ENCODE measurements around the gene DUSP23.

Gene DUSP23

DNA sequence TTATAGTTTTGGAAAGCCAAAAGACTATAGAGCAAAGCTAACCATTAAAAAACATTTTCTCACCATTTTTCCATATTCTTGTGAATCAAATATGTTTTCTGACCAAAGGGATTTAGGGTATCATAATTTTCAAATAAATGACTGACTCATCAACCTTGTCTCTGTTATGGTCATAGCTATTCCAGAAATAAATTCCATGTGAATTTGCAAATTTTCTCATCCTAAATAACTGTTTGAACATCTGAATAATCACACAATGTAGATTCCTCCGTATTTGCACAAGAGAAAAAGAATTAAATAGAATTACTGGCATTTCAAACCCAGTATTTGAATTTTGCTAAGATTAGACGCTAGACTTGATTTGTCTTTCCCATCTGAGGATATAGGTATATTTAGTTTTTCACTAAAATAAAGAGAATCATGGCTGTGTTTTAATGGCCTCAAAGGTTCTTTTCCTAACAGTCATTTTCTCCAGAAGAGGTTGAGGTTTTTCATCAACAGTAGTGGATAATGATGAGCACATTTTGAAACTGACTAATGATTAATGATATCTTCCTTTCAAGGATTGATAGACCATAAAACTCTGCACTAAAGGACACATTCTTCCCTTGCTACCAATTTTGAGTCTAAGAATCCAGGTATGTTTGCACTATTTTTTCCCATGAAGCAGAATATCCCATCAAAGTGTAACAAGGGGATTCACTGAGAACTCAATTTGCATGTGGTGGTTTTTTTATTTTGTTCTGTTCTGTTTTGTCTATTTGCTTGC, 9.5 kb upstream of the DUSP23 start:
- no peaks in the 10 kb centered on the region for H3K9me3 ChIP-seq (ENCODE audit: control insufficient read depth, insufficient read depth, low read length)
- no peak overlapping the region for H3K9ac ChIP-seq (ENCODE audit: low read depth, low read length)
- no peaks in the 10 kb centered on the region for H3K4me1 ChIP-seq (ENCODE audit: insufficient read depth, low read length)
- H3K36me3 ChIP-seq (ENCODE audit: insufficient read depth, low read length): no peaks in the 10 kb centered on the region

DNA sequence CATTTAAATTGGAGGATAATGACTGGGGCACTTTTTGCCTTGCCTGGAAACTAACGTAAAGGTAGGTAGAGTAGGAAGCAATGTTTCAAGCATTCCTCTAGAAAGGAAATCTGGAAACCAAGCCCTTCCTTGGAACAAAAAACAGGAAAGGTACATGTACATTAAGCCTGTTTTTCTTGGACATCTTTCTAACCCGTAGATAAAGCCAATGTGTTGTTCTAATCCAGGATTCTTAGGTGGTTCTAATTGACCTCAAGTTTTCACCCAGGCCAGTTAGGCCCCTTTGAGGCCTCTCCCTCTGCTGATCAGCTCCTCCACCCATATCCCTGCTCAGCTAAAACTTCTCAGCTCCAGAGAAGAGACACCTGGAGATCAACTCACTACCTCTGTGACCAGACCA, 6.3 kb upstream of the DUSP23 start:
- Histone ChIP-seq H3K4me1 (ENCODE audit: insufficient read depth, low read length) (no peaks in the 10 kb centered on the region), H3K9ac (ENCODE audit: low read depth, low read length) (no peak overlapping the region), H3K9me3 (ENCODE audit: control insufficient read depth, insufficient read depth, low read length) (no peaks in the 10 kb centered on the region), H3K36me3 (ENCODE audit: insufficient read depth, low read length) (no peaks in the 10 kb centered on the region)

DNA sequence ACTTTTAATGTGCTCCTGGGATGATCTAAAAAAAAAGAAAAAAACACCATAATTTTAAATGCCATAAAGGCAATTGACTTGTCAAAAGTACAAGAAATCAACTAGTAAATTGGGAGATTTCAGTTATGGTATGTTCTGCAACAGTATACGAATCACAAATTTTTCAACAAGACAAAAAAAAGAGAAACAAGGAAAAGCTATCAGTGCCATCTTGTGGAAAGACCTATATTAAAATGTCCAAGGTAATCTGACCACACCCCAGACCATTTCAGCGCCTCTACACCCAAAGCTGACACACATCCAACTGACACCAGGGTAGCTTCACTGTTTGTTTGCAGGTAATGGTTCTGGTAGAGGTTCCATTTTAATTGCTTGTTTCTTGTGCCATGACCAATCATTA, 5.0 kb upstream of the DUSP23 start:
- H3K9ac ChIP-seq (ENCODE audit: low read depth, low read length): no peak overlapping the region
- H3K9me3 ChIP-seq (ENCODE audit: control insufficient read depth, insufficient read depth, low read length): no peaks in the 10 kb centered on the region
- H3K36me3 ChIP-seq (ENCODE audit: insufficient read depth, low read length): no peaks in the 10 kb centered on the region
- no peaks in the 10 kb centered on the region for H3K4me1 ChIP-seq (ENCODE audit: insufficient read depth, low read length)

GRCh38 chr1:159778266-159778665, 2.5 kb upstream of the DUSP23 start:
- H3K4me1 ChIP-seq (ENCODE audit: insufficient read depth, low read length): 0 out of 2 replicates have a peak, but pooled peaks cover under 1% of the 10 kb centered on the region
- H3K9me3 ChIP-seq (ENCODE audit: control insufficient read depth, insufficient read depth, low read length): no peaks in the 10 kb centered on the region
- no peak overlapping the region for H3K9ac ChIP-seq (ENCODE audit: low read depth, low read length)
- H3K36me3 ChIP-seq (ENCODE audit: insufficient read depth, low read length): no peaks in the 10 kb centered on the region

DNA sequence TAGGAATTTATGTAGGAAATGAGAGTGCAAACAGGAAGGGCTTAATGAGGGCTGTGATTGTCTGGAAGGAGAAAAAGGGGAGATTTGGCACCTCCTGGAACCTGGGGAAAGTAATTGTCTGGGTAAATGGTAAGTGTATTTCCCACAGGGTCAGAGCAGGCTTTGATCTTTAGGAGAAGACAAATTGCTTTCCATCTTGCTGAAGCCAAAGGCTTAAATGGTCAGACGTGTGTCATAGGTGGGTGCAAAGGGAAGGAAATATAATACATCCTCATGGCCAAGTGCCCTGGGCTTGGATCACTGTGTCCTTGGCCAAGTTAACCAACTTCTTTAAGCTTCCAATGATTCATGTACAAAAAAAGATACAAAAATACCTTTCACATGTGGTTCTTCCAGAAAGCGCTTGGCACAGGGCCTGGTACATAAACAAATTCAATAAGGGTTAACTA, 1.3 kb upstream of the DUSP23 start:
- Histone ChIP-seq H3K9me3 (ENCODE audit: control insufficient read depth, insufficient read depth, low read length) (no peaks in the 10 kb centered on the region), H3K9ac (ENCODE audit: low read depth, low read length) (no peak overlapping the region; the same call in 1 of the 2 replicates), H3K36me3 (ENCODE audit: insufficient read depth, low read length) (no peaks in the 10 kb centered on the region), H3K4me1 (ENCODE audit: insufficient read depth, low read length) (peaks cover 12% of the 10 kb centered on the region)

GRCh38 chr1:159781992-159782391, 1.2 kb downstream of the DUSP23 start:
- H3K9ac ChIP-seq (ENCODE audit: low read depth, low read length): no peak overlapping the region
- no peaks in the 10 kb centered on the region for H3K9me3 ChIP-seq (ENCODE audit: control insufficient read depth, insufficient read depth, low read length)

GRCh38 chr1:159783724-159784123, 3.0 kb downstream of the DUSP23 start:
- no peaks in the 10 kb centered on the region for H3K36me3 ChIP-seq (ENCODE audit: insufficient read depth, low read length)
- peaks cover 16% of the 10 kb centered on the region for H3K4me1 ChIP-seq (ENCODE audit: insufficient read depth, low read length)
- no peaks in the 10 kb centered on the region for H3K9me3 ChIP-seq (ENCODE audit: control insufficient read depth, insufficient read depth, low read length)
- H3K9ac ChIP-seq (ENCODE audit: low read depth, low read length): no peak overlapping the region

More at GRCh38 chr1:159781992-159782391, 1.2 kb downstream of the DUSP23 start:
- no peaks in the 10 kb centered on the region for H3K36me3 ChIP-seq (ENCODE audit: insufficient read depth, low read length)
- peaks cover 16% of the 10 kb centered on the region for H3K4me1 ChIP-seq (ENCODE audit: insufficient read depth, low read length)

GRCh38 chr1:159786465-159786864, 5.7 kb downstream of the DUSP23 start:
- no peak overlapping the region for H3K9ac ChIP-seq (ENCODE audit: low read depth, low read length)
- peaks cover 16% of the 10 kb centered on the region for H3K4me1 ChIP-seq (ENCODE audit: insufficient read depth, low read length)
- H3K9me3 ChIP-seq (ENCODE audit: control insufficient read depth, insufficient read depth, low read length): no peaks in the 10 kb centered on the region
- H3K36me3 ChIP-seq (ENCODE audit: insufficient read depth, low read length): no peaks in the 10 kb centered on the region

DNA sequence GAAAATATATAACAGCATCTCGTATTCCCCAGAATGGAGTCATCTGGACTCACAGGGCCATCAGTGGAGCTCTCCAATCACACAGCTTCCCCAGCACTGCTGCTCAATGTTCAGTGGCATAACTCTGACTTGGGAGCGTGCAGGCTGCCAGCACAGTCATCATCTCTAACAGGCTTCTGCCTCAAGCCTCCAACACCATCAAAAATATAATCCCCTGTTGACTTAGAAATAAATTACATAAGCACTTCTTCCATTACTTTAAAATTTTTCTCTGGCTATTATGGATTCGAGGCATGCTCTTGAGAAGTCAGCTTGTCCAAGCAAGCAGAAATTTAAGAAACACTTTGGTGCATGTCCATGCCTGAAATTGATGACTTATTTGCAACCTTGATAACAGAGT, 6.2 kb downstream of the DUSP23 start:
- H3K36me3 ChIP-seq (ENCODE audit: insufficient read depth, low read length): no peaks in the 10 kb centered on the region
- no peaks in the 10 kb centered on the region for H3K9me3 ChIP-seq (ENCODE audit: control insufficient read depth, insufficient read depth, low read length)
- H3K9ac ChIP-seq (ENCODE audit: low read depth, low read length): no peak overlapping the region
- peaks cover 16% of the 10 kb centered on the region for H3K4me1 ChIP-seq (ENCODE audit: insufficient read depth, low read length)

DNA sequence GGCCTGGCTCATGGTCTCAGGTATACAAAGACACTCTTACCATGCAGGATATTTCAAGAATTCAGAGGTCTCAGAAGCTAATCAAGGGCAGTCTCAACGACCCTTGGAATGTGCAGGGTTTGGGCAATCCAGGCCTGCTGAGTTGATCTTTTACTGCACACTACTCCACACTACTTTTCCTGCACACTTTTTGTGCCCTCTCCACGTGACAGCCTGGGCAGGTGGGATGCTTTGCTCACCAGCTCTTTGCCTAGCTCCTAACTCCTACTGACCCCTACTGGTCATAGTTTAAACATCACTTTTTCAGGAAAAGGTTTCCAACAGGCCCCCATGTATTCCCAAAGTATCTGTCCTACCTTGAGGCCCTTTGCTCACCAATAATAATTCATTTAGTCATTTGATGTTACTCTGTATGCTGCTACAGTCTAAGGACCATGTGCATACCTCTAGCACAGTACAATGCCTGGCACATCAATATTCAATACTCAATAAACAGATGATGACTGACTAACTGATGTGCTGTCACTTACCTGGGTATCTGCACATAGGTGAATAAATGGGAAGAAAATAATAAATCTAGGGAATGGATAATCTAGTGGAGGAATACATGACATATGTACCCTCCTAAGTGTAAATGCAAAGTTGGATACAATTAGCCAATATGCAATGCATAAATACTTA, 9.6 kb downstream of the DUSP23 start:
- no peaks in the 10 kb centered on the region for H3K9me3 ChIP-seq (ENCODE audit: control insufficient read depth, insufficient read depth, low read length)
- H3K4me1 ChIP-seq (ENCODE audit: insufficient read depth, low read length): no peaks in the 10 kb centered on the region
- H3K9ac ChIP-seq (ENCODE audit: low read depth, low read length): no peak overlapping the region
- no peaks in the 10 kb centered on the region for H3K36me3 ChIP-seq (ENCODE audit: insufficient read depth, low read length)

DNA sequence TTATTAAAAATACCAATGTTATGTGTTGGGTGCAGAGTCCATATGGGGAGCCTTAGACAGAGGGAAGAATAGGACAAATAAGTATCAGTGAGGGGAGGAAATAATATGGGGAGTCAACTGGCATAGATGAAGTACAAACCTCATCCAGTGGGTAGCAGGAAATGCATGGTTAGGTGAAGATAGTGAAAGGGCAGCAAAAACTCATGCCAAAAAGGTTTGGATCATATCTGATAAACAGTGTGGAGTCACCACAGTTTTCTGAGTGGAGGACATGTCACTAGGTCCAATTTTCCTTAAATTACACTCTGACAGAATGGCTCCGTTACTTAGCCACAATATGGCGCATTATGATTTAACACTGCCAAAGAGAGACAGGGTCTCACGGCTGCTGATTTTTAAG, 10.3 kb downstream of the DUSP23 start:
- Histone ChIP-seq H3K9me3 (ENCODE audit: control insufficient read depth, insufficient read depth, low read length) (no peaks in the 10 kb centered on the region), H3K36me3 (ENCODE audit: insufficient read depth, low read length) (no peaks in the 10 kb centered on the region), H3K9ac (ENCODE audit: low read depth, low read length) (no peak overlapping the region), H3K4me1 (ENCODE audit: insufficient read depth, low read length) (no peaks in the 10 kb centered on the region)

DNA sequence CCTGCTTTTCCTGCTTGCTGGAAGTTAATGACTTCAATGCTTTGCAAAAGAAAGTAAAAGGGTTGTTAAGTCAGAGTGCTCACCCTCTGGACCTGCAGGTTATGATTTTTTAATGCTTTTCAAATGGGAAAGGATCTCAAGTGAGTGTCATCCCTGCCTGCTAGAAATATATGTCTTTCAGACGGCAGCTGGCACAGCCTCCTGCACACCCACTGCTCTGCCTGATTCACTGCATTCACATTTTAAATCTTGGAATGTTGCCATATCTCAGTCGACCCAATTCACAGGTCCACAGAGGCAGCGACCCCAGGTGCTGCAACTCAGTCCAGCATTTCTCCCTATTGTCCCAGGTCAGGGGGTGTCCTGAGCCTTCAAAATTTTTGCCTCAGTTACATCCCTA, 10.7 kb downstream of the DUSP23 start:
- no peaks in the 10 kb centered on the region for H3K36me3 ChIP-seq (ENCODE audit: insufficient read depth, low read length)
- H3K4me1 ChIP-seq (ENCODE audit: insufficient read depth, low read length): no peaks in the 10 kb centered on the region
- H3K9me3 ChIP-seq (ENCODE audit: control insufficient read depth, insufficient read depth, low read length): no peaks in the 10 kb centered on the region
- no peak overlapping the region for H3K9ac ChIP-seq (ENCODE audit: low read depth, low read length)

- no peaks in the 10 kb centered on the region for H3K9me3 ChIP-seq (ENCODE audit: control insufficient read depth, insufficient read depth, low read length)
- H3K4me1 ChIP-seq (ENCODE audit: insufficient read depth, low read length): no peaks in the 10 kb centered on the region
- no peak overlapping the region for H3K9ac ChIP-seq (ENCODE audit: low read depth, low read length)
- no peaks in the 10 kb centered on the region for H3K36me3 ChIP-seq (ENCODE audit: insufficient read depth, low read length)
Observed at GRCh38 chr1:159795534-159795933, 14.8 kb downstream of the DUSP23 start.

DNA sequence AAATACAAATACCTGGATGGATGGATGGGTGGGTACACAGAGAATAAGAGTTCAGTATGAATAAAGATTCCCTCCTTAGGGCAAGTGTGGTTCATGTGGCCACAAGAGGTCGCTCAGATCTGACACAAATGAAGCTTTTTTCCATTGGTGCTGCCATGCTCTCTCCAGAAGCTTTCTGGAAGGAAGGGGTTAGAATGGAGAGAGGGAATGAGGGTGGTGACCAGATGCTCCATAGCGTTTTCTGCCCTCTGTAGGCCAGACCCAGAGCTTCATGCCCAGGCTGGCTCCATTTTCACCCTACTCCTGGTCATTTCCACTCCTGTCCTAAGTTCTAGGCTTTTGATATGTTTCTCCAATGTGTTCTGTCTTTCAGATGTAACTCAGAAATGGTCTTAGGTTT, 18.1 kb downstream of the DUSP23 start:
- H3K4me1 ChIP-seq (ENCODE audit: insufficient read depth, low read length): no peaks in the 10 kb centered on the region
- H3K9me3 ChIP-seq (ENCODE audit: control insufficient read depth, insufficient read depth, low read length): no peaks in the 10 kb centered on the region
- H3K9ac ChIP-seq (ENCODE audit: low read depth, low read length): no peak overlapping the region
- H3K36me3 ChIP-seq (ENCODE audit: insufficient read depth, low read length): no peaks in the 10 kb centered on the region

DNA sequence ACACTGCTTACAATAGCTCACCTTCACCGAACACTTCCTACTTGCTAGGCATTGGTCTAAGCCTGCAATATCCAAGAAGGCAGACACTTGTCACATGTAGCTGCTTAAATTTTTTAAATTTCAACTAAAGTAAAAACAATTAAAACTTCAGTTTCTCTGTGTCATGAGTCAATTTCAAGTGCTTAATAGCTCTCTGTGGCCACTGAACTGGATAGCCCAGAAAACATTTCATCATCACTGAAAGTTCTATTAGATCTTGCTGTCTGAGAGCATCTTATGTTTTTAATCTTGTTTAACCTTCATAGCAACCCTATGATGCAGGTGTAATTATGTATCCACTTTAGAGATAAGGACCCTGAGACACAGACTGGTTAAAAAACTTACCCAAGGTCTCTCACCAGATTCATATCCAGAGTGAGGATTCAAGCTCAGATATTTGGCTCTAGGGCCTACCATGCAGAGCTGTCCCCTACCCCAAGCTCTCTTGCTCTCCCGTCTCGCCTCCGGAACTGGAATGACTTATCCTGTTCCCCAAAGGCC, 18.8 kb downstream of the DUSP23 start:
- no peak overlapping the region for H3K9ac ChIP-seq (ENCODE audit: low read depth, low read length)
- no peaks in the 10 kb centered on the region for H3K36me3 ChIP-seq (ENCODE audit: insufficient read depth, low read length)
- H3K4me1 ChIP-seq (ENCODE audit: insufficient read depth, low read length): no peaks in the 10 kb centered on the region
- H3K9me3 ChIP-seq (ENCODE audit: control insufficient read depth, insufficient read depth, low read length): no peaks in the 10 kb centered on the region

All from ES-I3 (cell line).